ENCODE results near the gene ABI3BP.

ABI3BP gene

GRCh38 chr3:100754563-100755334 is 238.5 kb downstream of the ABI3BP start:
- peaks cover 27% of the 10 kb centered on the region for H3K36me3 Mint-ChIP-seq (ENCODE audit: low read depth)
- H3K4me3 Mint-ChIP-seq, result no peak overlapping the region

DNA sequence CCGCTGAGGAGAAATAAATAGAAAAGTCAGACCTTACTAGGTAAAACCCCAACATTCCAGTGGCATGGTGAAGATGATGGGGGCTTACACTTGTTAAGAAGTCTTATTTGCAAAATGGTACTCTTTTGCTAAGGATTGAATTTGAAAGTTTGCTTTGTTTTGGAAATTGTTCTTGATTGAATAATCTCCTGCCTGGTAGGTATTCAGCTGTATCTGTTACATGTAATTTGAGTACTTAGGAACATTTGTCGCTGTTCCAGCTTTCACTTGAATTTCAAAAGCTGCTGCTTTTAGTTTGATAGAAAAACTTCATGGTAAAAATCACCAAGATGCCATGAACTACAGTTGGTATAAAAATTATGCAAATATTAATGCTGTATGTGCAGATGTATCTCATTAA is 239.4 kb downstream of the ABI3BP start:
- peaks cover 37% of the 10 kb centered on the region for H3K4me1 Mint-ChIP-seq
- no peaks in the 10 kb centered on the region for H3K27me3 Mint-ChIP-seq (ENCODE audit: low read depth)
- H3K4me3 Mint-ChIP-seq, result no peak overlapping the region
- H3K27ac Mint-ChIP-seq, result peak overlapping the region; percentile 45 to 66 (median 45)
- H3K36me3 Mint-ChIP-seq (ENCODE audit: low read depth), result peaks cover 34% of the 10 kb centered on the region
- no peaks in the 10 kb centered on the region for H3K9me3 Mint-ChIP-seq
- TF ChIP-seq CTCF (IDR thresholded peaks at IDR 0.05; ENCODE audit: unreplicated experiment in 3 of 3), result no peak

More at GRCh38 chr3:100754563-100755334, 238.5 kb downstream of the ABI3BP start:
- Mint-ChIP-seq H3K9me3 (no peaks in the 10 kb centered on the region), H3K27me3 (ENCODE audit: low read depth) (no peaks in the 10 kb centered on the region), H3K4me1 (peaks cover 46% of the 10 kb centered on the region), H3K27ac (peak overlapping the region; percentile 45 to 57 (median 45))
- no peak for TF ChIP-seq CTCF (IDR thresholded peaks at IDR 0.05; ENCODE audit: unreplicated experiment in 3 of 3)

DNA sequence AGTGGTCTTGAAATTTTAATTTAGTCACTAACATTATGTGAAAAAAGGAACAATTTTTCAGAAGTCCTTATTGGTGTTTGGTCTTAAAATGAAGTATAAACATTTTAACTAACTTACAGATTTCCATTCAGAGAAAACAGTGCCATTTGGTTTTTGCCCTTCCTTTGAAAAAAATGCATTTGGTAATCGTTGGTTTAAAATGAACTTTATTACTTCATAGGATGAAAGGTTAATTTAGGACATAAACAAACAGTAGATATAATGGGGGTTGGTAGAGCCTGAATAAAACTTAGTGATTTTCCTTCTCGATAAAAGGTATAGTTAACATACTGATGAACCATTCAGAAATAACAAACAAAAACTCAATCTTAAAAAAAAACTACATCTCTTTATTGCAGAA is 244.3 kb downstream of the ABI3BP start:
- H3K4me1 Mint-ChIP-seq, result peaks cover 11% of the 10 kb centered on the region
- TF ChIP-seq CTCF (IDR thresholded peaks at IDR 0.05; ENCODE audit: unreplicated experiment in 3 of 3), result no peak
- no peak overlapping the region for H3K4me3 Mint-ChIP-seq
- no peak overlapping the region for H3K27ac Mint-ChIP-seq
- no peaks in the 10 kb centered on the region for H3K27me3 Mint-ChIP-seq (ENCODE audit: low read depth)
- H3K9me3 Mint-ChIP-seq, result no peaks in the 10 kb centered on the region
- H3K36me3 Mint-ChIP-seq (ENCODE audit: low read depth), result peaks cover 61% of the 10 kb centered on the region

- peaks cover 5% of the 10 kb centered on the region for H3K4me1 Mint-ChIP-seq
- no peak overlapping the region for H3K4me3 Mint-ChIP-seq
- no peaks in the 10 kb centered on the region for H3K27me3 Mint-ChIP-seq (ENCODE audit: low read depth)
- peaks cover 60% of the 10 kb centered on the region for H3K36me3 Mint-ChIP-seq (ENCODE audit: low read depth)
- no peaks in the 10 kb centered on the region for H3K9me3 Mint-ChIP-seq
- no peak overlapping the region for H3K27ac Mint-ChIP-seq
- no peak for TF ChIP-seq CTCF (IDR thresholded peaks at IDR 0.05; ENCODE audit: unreplicated experiment in 3 of 3)
These were observed 245.0 kb downstream of the ABI3BP start for GRCh38 chr3:100748220-100748619.

- TF ChIP-seq CTCF (IDR thresholded peaks at IDR 0.05; ENCODE audit: unreplicated experiment in 3 of 3), result no peak
- H3K9me3 Mint-ChIP-seq, result no peaks in the 10 kb centered on the region
- peak overlapping the region in 1 of 3 experiments; percentile 7 for H3K27ac Mint-ChIP-seq
- peaks cover 66% of the 10 kb centered on the region for H3K36me3 Mint-ChIP-seq (ENCODE audit: low read depth)
- H3K27me3 Mint-ChIP-seq (ENCODE audit: low read depth), result no peaks in the 10 kb centered on the region
- H3K4me3 Mint-ChIP-seq, result no peak overlapping the region
- peaks cover 5% of the 10 kb centered on the region for H3K4me1 Mint-ChIP-seq
These were observed 247.1 kb downstream of the ABI3BP start for GRCh38 chr3:100746092-100746491.

DNA sequence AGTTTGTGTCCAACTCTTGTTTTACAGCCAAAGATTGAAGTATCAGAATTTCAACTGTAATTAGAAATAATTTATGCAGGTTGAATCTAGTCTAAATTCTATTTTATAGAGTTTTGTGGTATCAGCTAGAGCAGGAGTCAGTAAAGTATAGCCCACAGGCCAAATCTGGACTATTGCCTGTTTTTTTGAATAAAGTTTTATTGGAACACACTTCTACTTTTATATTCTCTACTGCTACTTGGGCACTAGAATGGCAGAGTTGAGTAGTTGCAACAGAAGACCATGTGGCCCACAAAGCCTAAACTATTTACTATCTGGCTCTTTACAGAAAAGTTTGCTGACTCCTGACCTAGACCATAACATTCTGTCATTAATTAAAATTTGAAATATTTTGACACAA is 247.6 kb downstream of the ABI3BP start:
- no peak for TF ChIP-seq CTCF (IDR thresholded peaks at IDR 0.05; ENCODE audit: unreplicated experiment in 3 of 3)
- Mint-ChIP-seq H3K4me1 (peaks cover 5% of the 10 kb centered on the region), H3K27ac (no peak overlapping the region), H3K4me3 (no peak overlapping the region), H3K9me3 (no peaks in the 10 kb centered on the region), H3K27me3 (ENCODE audit: low read depth) (no peaks in the 10 kb centered on the region), H3K36me3 (ENCODE audit: low read depth) (peaks cover 64% of the 10 kb centered on the region)
